Esophagus muscularis mucosa (tissue), 4 donors: ENCODE data around the gene MIAT. TPM values are rescaled to one million over a fixed set of nuclear protein-coding genes. Genes with fewer than 3 reads are reported as not detected.

Source experiments
- DNase-seq: peaks from one replicate; pipeline ENCODE4 v3.0.0-alpha.2; 2017; ENCODE audit errors: extremely low spot score
- H3K27ac ChIP-seq, 4 donors: fragments of 200-600 bp; sonication (generic); replicated peaks in 1 of 4; 1 replicate in 3 of 4; 2 replicates in 1 of 4; pipeline ENCODE4 v1.5.1; 2016 to 2019; ENCODE audit warnings: mild to moderate bottlenecking in 1 of 4
- H3K27me3 ChIP-seq, 4 donors: fragments of 200-600 bp; sonication (generic); one replicate each; pipeline versions ENCODE4 v1.5.1 to v1.6.0; 2016 to 2019
- H3K36me3 ChIP-seq, 4 donors: fragments of 200-600 bp; sonication (generic); one replicate each; pipeline ENCODE4 v1.5.1; 2016 to 2019
- H3K4me1 ChIP-seq, 4 donors: fragments of 200-600 bp; sonication (generic); one replicate each; pipeline ENCODE4 v1.5.1; 2016 to 2019
- H3K4me3 ChIP-seq, 4 donors: fragments of 200-600 bp; sonication (generic); 1 replicate in 2 of 4; 2 replicates in 2 of 4; pipeline ENCODE4 v1.5.1; 2016 to 2019; ENCODE audit warnings: mild to moderate bottlenecking in 4 of 4, moderate library complexity in 1 of 4
- H3K9me3 ChIP-seq, 4 donors: fragments of 200-600 bp; sonication (generic); 1 replicate in 3 of 4; 2 replicates in 1 of 4; pipeline ENCODE4 v1.5.1; 2016 to 2019
- CTCF ChIP-seq, 3 experiments: fragments of 200-600 bp in 2 of 3; fragments of 450-650 bp in 1 of 3; sonication (generic) in 2 of 3; IDR thresholded peaks; one replicate each; pipeline ENCODE4 v1.5.1; 2017 to 2019; ENCODE audit warnings: antibody characterized with exemption in 3 of 3, mild to moderate bottlenecking in 2 of 3, moderate library complexity in 1 of 3
- EP300 ChIP-seq: sonication (generic); formaldehyde crosslinking; IDR thresholded peaks from one replicate; pipeline ENCODE4 v1.6.1; 2017; ENCODE audit warnings: antibody characterized with exemption
- POLR2A ChIP-seq: fragments of 450-650 bp; IDR thresholded peaks from one replicate; pipeline ENCODE4 v1.6.1; 2017; ENCODE audit warnings: antibody characterized with exemption, moderate library complexity, mild to moderate bottlenecking, low read depth
- POLR2AphosphoS5 ChIP-seq, 2 donors: sonication (generic); formaldehyde crosslinking; IDR thresholded peaks; one replicate each; pipeline ENCODE4 v1.6.1; 2017; ENCODE audit warnings: antibody characterized with exemption in 2 of 2
- WGBS: methylation state at CpG from one replicate; pipeline ENCODE4 v1.1.5; 2018; 5-methylcytosine and 5-hydroxymethylcytosine counted together
- intact Hi-C: fragments of 100-400 bp; cut with DNase I; formaldehyde crosslinking; loops from one replicate; pipeline ENCODE4 v1.15.1; 2023
- total RNA-seq, 4 donors: library from RNA; depleted of rRNA; stranded (reverse); fragments of >200 nt; gene quantifications; one replicate each; pipeline versions ENCODE4 v1.1.0 to v1.2.1, GENCODE V29; 2016

MIAT gene
- total RNA-seq, 4 donors from 2014 or later = 0.19 to 1.2 (median 0.38) TPM

DNA sequence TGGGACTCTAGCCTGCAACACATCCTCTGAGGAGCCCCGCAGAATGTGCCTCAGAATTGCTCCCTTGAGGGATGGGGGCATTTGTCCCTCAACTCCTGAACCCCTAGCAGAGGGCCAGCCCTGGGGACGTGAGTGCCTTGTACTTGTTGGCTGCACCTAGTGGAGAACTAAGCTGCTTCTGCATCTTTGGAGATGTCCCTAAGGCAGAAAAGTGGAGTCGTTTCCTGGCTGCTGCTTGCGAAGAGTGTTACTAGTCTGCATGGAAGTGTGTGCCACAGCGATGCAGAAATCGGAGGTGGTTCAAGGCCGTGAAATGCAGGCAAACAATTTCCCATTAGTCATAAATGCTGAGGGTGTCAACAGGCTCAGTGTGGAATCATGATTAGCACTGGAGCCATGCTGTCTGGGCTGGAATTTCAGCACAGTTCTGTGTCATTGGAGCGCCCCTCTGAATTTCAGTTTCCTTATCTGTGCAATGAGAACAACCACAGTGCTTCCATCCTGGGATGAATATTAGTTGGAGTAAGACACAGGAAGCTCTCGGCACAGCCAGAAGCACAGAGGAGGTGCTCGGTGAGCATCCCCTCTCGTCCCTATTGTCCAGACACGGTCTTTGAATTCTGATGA, 56.5 kb downstream of the MIAT start:
- TF ChIP-seq EP300 (no peak), POLR2AphosphoS5 (IDR thresholded peaks at IDR 0.05) (no peak), POLR2A (no peak), CTCF (IDR thresholded peaks at IDR 0.05) (no peak)
- Histone ChIP-seq H3K27ac (no peak overlapping the region), H3K4me3 (no peak overlapping the region), H3K4me1 (no peaks in the 10 kb centered on the region), H3K36me3 (peaks cover 0 to 31% (median 16%) of the 10 kb centered on the region in 4 donors), H3K27me3 (no peaks in the 10 kb centered on the region), H3K9me3 (no peaks in the 10 kb centered on the region)
- 81% methylated on average over 11 of the region's 12 CpGs for WGBS
- DNase-seq = no peak
- intact Hi-C loops = no loop called here

DNA sequence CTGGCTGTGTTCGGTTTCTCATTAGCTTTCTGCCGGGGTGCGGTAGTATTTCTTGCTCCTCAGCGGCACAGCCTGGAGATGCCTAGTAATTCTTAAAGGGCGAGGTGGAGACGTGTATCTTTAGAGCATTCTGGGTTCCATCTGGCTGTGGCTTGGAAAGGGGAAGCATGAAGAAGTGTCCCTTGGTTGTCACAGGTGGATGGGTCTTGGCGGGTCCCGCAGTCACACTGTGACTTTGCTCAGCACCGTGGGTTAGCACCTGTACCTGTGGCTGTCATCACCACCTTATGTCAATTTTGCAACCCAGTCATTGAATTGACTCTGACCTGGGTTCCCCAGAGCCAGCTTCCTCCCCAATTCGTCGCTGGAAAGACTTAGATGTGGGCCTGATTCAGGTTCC, 57.6 kb downstream of the MIAT start:
- intact Hi-C loops = no loop called here
- no peaks in the 10 kb centered on the region for H3K27me3 ChIP-seq
- no peak for DNase-seq
- H3K4me1 ChIP-seq = no peaks in the 10 kb centered on the region
- no peaks in the 10 kb centered on the region for H3K9me3 ChIP-seq
- 93% methylated on average over 11 of the region's 11 CpGs for WGBS
- H3K27ac ChIP-seq = no peak overlapping the region
- H3K4me3 ChIP-seq = no peak overlapping the region
- H3K36me3 ChIP-seq = peaks cover 0 to 33% (median 18%) of the 10 kb centered on the region in 4 donors
- no peak for TF ChIP-seq EP300
- TF ChIP-seq POLR2AphosphoS5 (IDR thresholded peaks at IDR 0.05) = no peak
- TF ChIP-seq POLR2A = no peak
- TF ChIP-seq CTCF (IDR thresholded peaks at IDR 0.05) = no peak

DNA sequence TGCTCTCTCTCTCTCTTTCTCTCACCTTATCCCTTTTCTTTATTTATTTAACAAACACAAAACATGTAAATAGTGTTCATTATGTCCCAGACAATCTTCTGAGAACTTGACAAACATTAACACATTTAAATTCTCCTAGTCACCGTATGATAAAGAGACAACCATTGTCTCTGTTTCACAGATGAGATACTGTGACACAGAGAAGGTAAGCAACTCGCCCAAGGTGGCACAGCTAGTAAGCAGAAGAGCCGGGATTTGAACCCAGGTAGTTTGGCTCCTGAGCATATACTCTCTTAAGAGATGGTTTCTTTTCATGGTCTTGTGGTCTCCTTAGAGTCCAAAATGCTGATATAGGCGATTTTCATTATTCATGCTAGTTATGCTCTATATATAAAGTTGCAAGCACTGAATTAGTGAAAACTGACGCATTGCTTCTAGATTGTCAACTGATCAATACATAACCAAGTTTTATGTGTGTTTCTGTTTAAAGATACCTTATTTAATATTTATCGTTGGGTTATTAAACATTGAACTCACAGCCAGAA, 58.1 kb downstream of the MIAT start:
- no peak for DNase-seq
- Histone ChIP-seq H3K27ac (no peak overlapping the region), H3K4me1 (no peaks in the 10 kb centered on the region), H3K36me3 (peaks cover 0 to 34% (median 19%) of the 10 kb centered on the region in 4 donors), H3K27me3 (no peaks in the 10 kb centered on the region), H3K4me3 (no peak overlapping the region), H3K9me3 (no peaks in the 10 kb centered on the region)
- WGBS = 94% methylated on average over 6 of the region's 6 CpGs
- intact Hi-C loops = no loop called here
- TF ChIP-seq CTCF (IDR thresholded peaks at IDR 0.05) (no peak), POLR2AphosphoS5 (IDR thresholded peaks at IDR 0.05) (no peak), POLR2A (no peak), EP300 (no peak)

DNA sequence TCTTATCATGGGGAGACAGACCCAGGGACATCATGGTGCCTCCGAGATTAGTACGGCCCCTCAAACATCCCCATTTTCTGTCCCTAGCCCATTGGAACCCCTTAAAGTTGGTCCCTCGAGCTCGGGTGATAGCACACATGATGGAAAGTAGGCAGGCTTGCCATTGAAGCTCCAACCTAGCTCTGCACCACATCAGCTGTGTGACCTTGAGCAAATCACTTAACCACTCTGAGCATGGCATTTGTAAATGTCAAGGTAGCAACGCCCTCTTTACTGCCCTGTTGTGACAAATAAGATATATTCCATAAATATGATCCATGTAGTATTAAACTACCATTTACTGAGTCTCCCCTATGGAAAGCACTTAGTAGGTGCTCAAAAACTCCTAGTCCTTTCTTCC, 61.1 kb downstream of the MIAT start:
- H3K4me1 ChIP-seq = no peaks in the 10 kb centered on the region
- no peak overlapping the region for H3K4me3 ChIP-seq
- H3K27ac ChIP-seq = no peak overlapping the region
- peaks cover 6 to 48% (median 30%) of the 10 kb centered on the region in 4 donors for H3K36me3 ChIP-seq
- TF ChIP-seq CTCF (IDR thresholded peaks at IDR 0.05) = no peak
- TF ChIP-seq POLR2AphosphoS5 (IDR thresholded peaks at IDR 0.05) = no peak
- no peak for TF ChIP-seq POLR2A
- no peak for TF ChIP-seq EP300
- intact Hi-C loops = no loop called here
- DNase-seq = no peak
- 97% methylated on average over 5 of the region's 5 CpGs for WGBS
- H3K27me3 ChIP-seq = no peaks in the 10 kb centered on the region
- no peaks in the 10 kb centered on the region for H3K9me3 ChIP-seq
